Measurements from ENCODE around the gene NOB1. TPM values are rescaled to one million over a fixed set of nuclear protein-coding genes. Genes with fewer than 3 reads are reported as not detected.
"Not testable (repeated sequence)": the region's sequence is repeated elsewhere in the genome, so short reads cannot be mapped to it uniquely, and the experiment has no call there.

The NOB1 gene
- total and polyA plus RNA-seq, 2 donors from 2014 or later: 34.9 to 50.4 TPM

DNA sequence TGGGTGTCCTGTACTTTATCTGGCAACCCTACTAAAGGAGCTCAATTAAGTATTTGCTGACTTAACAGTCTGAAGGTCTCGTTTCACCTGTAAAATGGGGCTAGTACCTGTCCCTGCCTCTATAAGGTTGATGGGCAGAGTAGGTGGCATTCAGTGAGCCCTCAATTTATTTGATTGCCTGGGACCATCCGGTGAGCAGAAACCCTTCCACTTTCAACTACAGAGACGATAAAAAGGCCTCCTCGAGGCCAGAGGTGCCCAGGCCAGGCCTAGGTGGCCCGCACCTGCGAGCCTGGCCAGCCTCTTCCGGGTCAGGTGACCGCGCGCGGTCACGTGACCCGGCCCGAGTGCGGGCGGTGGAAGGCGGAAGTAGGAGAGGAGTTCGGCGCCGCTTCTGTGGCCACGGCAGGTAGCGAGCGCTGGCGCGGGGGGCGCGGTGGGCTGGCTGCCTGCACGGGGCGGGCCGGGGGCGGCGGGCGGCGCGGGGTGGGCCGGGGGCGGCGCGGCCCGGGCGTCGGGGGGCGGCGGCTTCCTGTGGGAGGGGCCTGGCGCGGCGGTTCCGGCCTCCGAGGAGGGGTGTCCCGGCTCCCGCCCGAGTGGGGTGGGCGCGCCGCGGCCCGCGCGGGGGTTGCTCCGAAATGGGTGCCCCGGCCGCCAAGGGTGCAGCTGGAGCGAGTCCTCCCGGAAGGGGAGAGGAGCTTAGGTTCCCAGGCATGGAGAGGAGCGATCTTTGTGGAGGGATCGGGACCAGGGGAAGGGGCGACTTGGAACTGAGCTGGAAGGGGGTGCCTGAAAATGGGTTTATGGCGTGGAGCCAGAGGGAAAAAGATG lies 7.5 kb upstream of the NOB1 start, which contains the start of gene WWP2:
Gene WWP2, plus strand, starts transcription at position 350 of the 831 bp plus-strand sequence. CDS start 24,679 bp downstream, outside the sequence.
- Histone ChIP-seq H3K4me3 (ENCODE audit: low read length in 3 of 3) (peak within 1 kb of the TSS; percentile 83 to 99 (median 95)), H3K9me3 (ENCODE audit: control insufficient read depth in 2 of 3, insufficient read depth in 1 of 3, low read length in 3 of 3) (no peaks in the 10 kb centered on the region), H3K36me3 (ENCODE audit: control insufficient read depth in 2 of 3, insufficient read depth in 3 of 3, low read length in 3 of 3) (no peaks in the 10 kb centered on the region), H3K4me1 (ENCODE audit: control insufficient read depth in 2 of 3, insufficient read depth in 2 of 3, low read depth in 1 of 3, low read length in 3 of 3) (peaks cover 3 to 11% (median 7%) of the 10 kb centered on the region in 3 donors), H3K27me3 (ENCODE audit: control insufficient read depth, insufficient read depth, low read length) (no peaks in the 10 kb centered on the region), H3K9ac (ENCODE audit: low read length in 3 of 3) (peak within 1 kb of the TSS; percentile 67 to 98 (median 92)), H3K27ac (ENCODE audit: low read depth in 2 of 2, low read length in 2 of 2) (peak within 1 kb of the TSS; percentile 76 to 83)
- DNase-seq (peak; percentile 86 to 94 (median 93)), FAIRE-seq (no peak)
- TF ChIP-seq, protein P1, sequence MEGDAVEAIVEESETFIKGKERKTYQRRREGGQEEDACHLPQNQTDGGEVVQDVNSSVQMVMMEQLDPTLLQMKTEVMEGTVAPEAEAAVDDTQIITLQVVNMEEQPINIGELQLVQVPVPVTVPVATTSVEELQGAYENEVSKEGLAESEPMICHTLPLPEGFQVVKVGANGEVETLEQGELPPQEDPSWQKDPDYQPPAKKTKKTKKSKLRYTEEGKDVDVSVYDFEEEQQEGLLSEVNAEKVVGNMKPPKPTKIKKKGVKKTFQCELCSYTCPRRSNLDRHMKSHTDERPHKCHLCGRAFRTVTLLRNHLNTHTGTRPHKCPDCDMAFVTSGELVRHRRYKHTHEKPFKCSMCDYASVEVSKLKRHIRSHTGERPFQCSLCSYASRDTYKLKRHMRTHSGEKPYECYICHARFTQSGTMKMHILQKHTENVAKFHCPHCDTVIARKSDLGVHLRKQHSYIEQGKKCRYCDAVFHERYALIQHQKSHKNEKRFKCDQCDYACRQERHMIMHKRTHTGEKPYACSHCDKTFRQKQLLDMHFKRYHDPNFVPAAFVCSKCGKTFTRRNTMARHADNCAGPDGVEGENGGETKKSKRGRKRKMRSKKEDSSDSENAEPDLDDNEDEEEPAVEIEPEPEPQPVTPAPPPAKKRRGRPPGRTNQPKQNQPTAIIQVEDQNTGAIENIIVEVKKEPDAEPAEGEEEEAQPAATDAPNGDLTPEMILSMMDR (IDR thresholded peaks at IDR 0.05; ENCODE audit: borderline replicate concordance, extremely low read depth, insufficient read depth): no peak
- intact Hi-C loops (cut with DNase I): no loop called here

DNA sequence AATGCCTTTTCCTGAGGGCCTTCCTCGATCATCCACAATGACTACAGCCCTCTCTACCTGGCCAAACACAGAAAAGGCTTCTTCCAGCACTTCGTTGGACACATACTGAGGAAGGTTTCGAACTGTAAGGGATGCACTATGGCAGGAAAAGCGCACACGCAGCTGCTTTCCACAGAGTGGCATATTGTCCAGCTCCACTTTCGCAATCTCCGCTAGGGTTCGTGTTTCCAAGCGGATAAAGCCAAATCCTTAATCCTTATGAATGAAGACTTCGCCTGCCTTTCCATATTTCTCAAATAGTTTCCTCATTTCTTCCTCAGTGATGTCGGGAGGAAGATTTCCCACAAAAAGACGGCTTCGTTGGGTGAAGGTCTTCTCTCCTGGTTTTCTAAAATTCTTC lies 2.6 kb upstream of the NOB1 start:
- intact Hi-C loops (cut with DNase I): loop anchor here (10.0 kb wide), 1 partner anchor 53 kb away; no protein-coding TSS in a partner anchor

DNA sequence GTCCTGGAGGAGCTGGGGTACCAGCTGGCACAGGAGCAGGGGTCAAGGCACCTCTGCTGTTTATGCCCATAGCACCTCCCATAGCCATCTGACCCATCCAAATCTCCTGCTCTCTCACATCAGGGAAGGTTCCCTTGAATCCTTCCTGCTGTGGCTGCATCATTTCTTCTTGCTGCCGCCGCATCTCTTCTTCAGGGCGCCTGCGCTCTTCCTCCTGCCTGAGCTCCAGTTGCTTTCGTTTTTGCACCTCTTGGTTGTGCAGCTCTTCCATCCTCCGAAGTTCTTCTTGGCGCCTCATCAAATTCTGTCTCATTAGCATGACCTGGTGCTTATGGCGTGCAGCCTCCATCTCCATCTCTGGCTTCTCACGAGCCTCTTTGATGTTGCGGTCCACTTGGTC lies 2.0 kb upstream of the NOB1 start:
- Histone ChIP-seq H3K4me1 (ENCODE audit: control insufficient read depth in 2 of 3, insufficient read depth in 2 of 3, low read depth in 1 of 3, low read length in 3 of 3) (peaks cover under 1 to 8% (median 6%) of the 10 kb centered on the region in 3 donors), H3K27me3 (ENCODE audit: control insufficient read depth, insufficient read depth, low read length) (no peaks in the 10 kb centered on the region), H3K4me3 (ENCODE audit: low read length in 3 of 3) (no peak overlapping the region), H3K27ac (ENCODE audit: low read depth in 2 of 2, low read length in 2 of 2) (no peak overlapping the region), H3K9ac (ENCODE audit: low read length in 3 of 3) (no peak overlapping the region), H3K9me3 (ENCODE audit: control insufficient read depth in 2 of 3, insufficient read depth in 1 of 3, low read length in 3 of 3) (no peaks in the 10 kb centered on the region), H3K36me3 (ENCODE audit: control insufficient read depth in 2 of 3, insufficient read depth in 3 of 3, low read length in 3 of 3) (no peaks in the 10 kb centered on the region)
- intact Hi-C loops (cut with DNase I): loop anchor here (10.0 kb wide), 1 partner anchor 52 kb away; no protein-coding TSS in a partner anchor
- FAIRE-seq: no peak
- DNase-seq: no peak
- TF ChIP-seq, protein P1 (IDR thresholded peaks at IDR 0.05; ENCODE audit: borderline replicate concordance, extremely low read depth, insufficient read depth): no peak

More for the DNA sequence above, 2.6 kb upstream of the NOB1 start:
- peaks cover 3 to 10% (median 6%) of the 10 kb centered on the region in 3 donors for H3K4me1 ChIP-seq (ENCODE audit: control insufficient read depth in 2 of 3, insufficient read depth in 2 of 3, low read depth in 1 of 3, low read length in 3 of 3)
- not testable (repeated sequence) for H3K36me3 ChIP-seq (ENCODE audit: control insufficient read depth in 2 of 3, insufficient read depth in 3 of 3, low read length in 3 of 3); H3K27me3 ChIP-seq (ENCODE audit: control insufficient read depth, insufficient read depth, low read length); H3K9ac ChIP-seq (ENCODE audit: low read length in 3 of 3); H3K27ac ChIP-seq (ENCODE audit: low read depth in 2 of 2, low read length in 2 of 2); H3K4me3 ChIP-seq (ENCODE audit: low read length in 3 of 3); H3K9me3 ChIP-seq (ENCODE audit: control insufficient read depth in 2 of 3, insufficient read depth in 1 of 3, low read length in 3 of 3); FAIRE-seq; DNase-seq

GRCh38 chr16:69754143-69754468 lies 620 bp downstream of the NOB1 start:
- TF ChIP-seq, protein P1 (IDR thresholded peaks at IDR 0.05; ENCODE audit: borderline replicate concordance, extremely low read depth, insufficient read depth): no peak
- no peak for DNase-seq
- Histone ChIP-seq H3K4me3 (ENCODE audit: low read length in 3 of 3) (peak overlapping the region; percentile 89 to 98 (median 93)), H3K4me1 (ENCODE audit: control insufficient read depth in 2 of 3, insufficient read depth in 2 of 3, low read depth in 1 of 3, low read length in 3 of 3) (peaks cover 0 to 5% (median 4%) of the 10 kb centered on the region in 3 donors), H3K27ac (ENCODE audit: low read depth in 2 of 2, low read length in 2 of 2) (peak overlapping the region in 1 of 2 donors; percentile 26), H3K36me3 (ENCODE audit: control insufficient read depth in 2 of 3, insufficient read depth in 3 of 3, low read length in 3 of 3) (peaks cover 2 to 17% (median 3%) of the 10 kb centered on the region in 3 donors), H3K9ac (ENCODE audit: low read length in 3 of 3) (peak overlapping the region; percentile 68 to 93 (median 89)), H3K27me3 (ENCODE audit: control insufficient read depth, insufficient read depth, low read length) (no peaks in the 10 kb centered on the region), H3K9me3 (ENCODE audit: control insufficient read depth in 2 of 3, insufficient read depth in 1 of 3, low read length in 3 of 3) (no peaks in the 10 kb centered on the region)
- intact Hi-C loops (cut with DNase I): loop anchor here (10.0 kb wide), 1 partner anchor 49 kb away; no protein-coding TSS in a partner anchor
- FAIRE-seq: no peak

Data from kidney (tissue), 14 donors.